Measurements from ENCODE around the gene SGK2. TPM values are rescaled to one million over a fixed set of nuclear protein-coding genes. Genes with fewer than 3 reads are reported as not detected.

SGK2 gene
- total RNA-seq, 1 experiment from 2014 or later = not detected

GRCh38 chr20:43539975-43540672 lies 18.7 kb upstream of the SGK2 start:
- no peak overlapping the region for H4K8ac ChIP-seq (replicated peaks; ENCODE audit: insufficient read length, low read depth, low read length)
- no CpG with 5 or more reads among the region's 17 CpGs for WGBS (ENCODE audit: extremely low coverage, insufficient read length, low lambda C conversion rate)
- H4K5ac ChIP-seq (ENCODE audit: insufficient read length, low read depth, low read length) = no peak overlapping the region
- H2AK5ac ChIP-seq (ENCODE audit: insufficient read length, low read length) = no peak overlapping the region
- H3K4me1 Mint-ChIP-seq = no peaks in the 10 kb centered on the region; a peak in 1 of 4 replicates
- no peak overlapping the region for H3T11ph ChIP-seq (ENCODE audit: low read length)
- no peak overlapping the region for H2BK20ac ChIP-seq (ENCODE audit: low read depth, low read length, poor library complexity, severe bottlenecking)
- H3K79me1 ChIP-seq (ENCODE audit: insufficient read depth, low read depth, low read length, poor library complexity, severe bottlenecking) = no peaks in the 10 kb centered on the region
- H3K23ac ChIP-seq (ENCODE audit: insufficient read length, low read depth, low read length) = no peak overlapping the region
- H3K9ac ChIP-seq (ENCODE audit: extremely low read depth, insufficient read length, low read length) = no peak overlapping the region
- no peak overlapping the region for H3K56ac ChIP-seq (ENCODE audit: insufficient read length, low read depth, low read length)
- H3K18ac ChIP-seq (ENCODE audit: insufficient read length, low read depth, low read length) = no peak overlapping the region
- no peak overlapping the region for H4K91ac ChIP-seq (ENCODE audit: insufficient read length, low read depth, low read length)
- H3K27me3 Mint-ChIP-seq (ENCODE audit: low read depth) = no peaks in the 10 kb centered on the region
- H2BK5ac ChIP-seq (ENCODE audit: insufficient read length, low read length) = no peak overlapping the region
- no peak overlapping the region for H3K4me2 ChIP-seq (ENCODE audit: insufficient read depth, insufficient read length, low read length)
- no peak overlapping the region for H2BK12ac ChIP-seq (ENCODE audit: insufficient read length, low read depth, low read length)
- H3K27ac ChIP-seq (ENCODE audit: insufficient read length, low read depth, low read length) = no peak overlapping the region
- H3K23me2 ChIP-seq (ENCODE audit: insufficient read length, low read depth, low read length, poor library complexity, severe bottlenecking) = no peaks in the 10 kb centered on the region
- H3K27ac Mint-ChIP-seq = no peak overlapping the region; a peak in 1 of 7 replicates
- no peak overlapping the region for H3K4me3 Mint-ChIP-seq
- no peaks in the 10 kb centered on the region for H4K20me1 ChIP-seq (ENCODE audit: control insufficient read depth, insufficient read depth, insufficient read length)
- no peaks in the 10 kb centered on the region for H3K9me3 ChIP-seq (ENCODE audit: control insufficient read depth, low read depth, low read length)
- no peak overlapping the region for H2BK15ac ChIP-seq (ENCODE audit: low read depth, low read length)
- no peak for TF ChIP-seq CTCF (conservative IDR thresholded peaks at IDR 0.05)
- H3K4me1 ChIP-seq (ENCODE audit: insufficient read depth, low read length) = no peaks in the 10 kb centered on the region
- H3K36me3 Mint-ChIP-seq (ENCODE audit: insufficient read depth in 1 of 3, low read depth in 3 of 3) = peaks cover 0 to 28% (median 25%) of the 10 kb centered on the region in 3 experiments; a peak in 6 of 7 replicates
- no peaks in the 10 kb centered on the region for H3K79me2 ChIP-seq (ENCODE audit: insufficient read depth, low read length)
- no peak for DNase-seq
- H3K9me3 Mint-ChIP-seq = no peaks in the 10 kb centered on the region
- H3K4ac ChIP-seq (ENCODE audit: low read depth, low read length) = no peak overlapping the region
- H3K27me3 ChIP-seq (ENCODE audit: insufficient read depth, low read length) = no peaks in the 10 kb centered on the region
- no peak overlapping the region for H2AFZ ChIP-seq (ENCODE audit: low read length)
- H2BK120ac ChIP-seq (ENCODE audit: low read depth, low read length, poor library complexity, severe bottlenecking) = no peak overlapping the region
- no peak overlapping the region; the same call in 1 of the 2 replicates for H3K14ac ChIP-seq (ENCODE audit: insufficient read depth, low read length)
